ENCODE data around the gene JUNB.
A peak's percentile ranks its signal among the peaks of the same experiment; 100 is the strongest.

Gene JUNB

DNA sequence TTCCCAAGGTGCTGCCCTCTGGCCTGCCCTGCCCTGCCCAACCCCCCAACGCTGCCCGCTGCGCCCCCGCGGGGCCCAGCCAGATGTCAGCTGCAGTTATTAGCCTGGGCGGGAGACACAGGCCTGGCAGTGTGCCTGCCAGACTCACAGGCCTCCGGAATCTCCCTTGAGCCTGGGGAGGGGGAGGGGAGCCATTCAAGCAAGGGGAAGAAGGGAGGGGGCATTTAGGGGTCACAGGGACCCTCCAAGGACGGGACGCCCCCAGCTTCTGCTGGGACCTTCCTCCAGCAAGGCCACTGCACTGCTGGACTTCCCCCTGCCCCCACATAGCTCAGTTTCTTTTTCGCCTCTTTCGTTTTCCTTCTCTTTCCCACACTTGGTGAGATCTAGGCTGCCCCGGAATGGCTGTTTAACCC, 2.6 kb upstream of the JUNB start:
- peak; percentile 58 for DNase-seq
- peaks cover 35% of the 10 kb centered on the region for H3K4me1 Mint-ChIP-seq
- H3K27me3 Mint-ChIP-seq (ENCODE audit: low read depth, poor library complexity), result peaks cover 4% of the 10 kb centered on the region
- no peaks in the 10 kb centered on the region for H3K9me3 Mint-ChIP-seq
- H3K4me3 Mint-ChIP-seq, result peak overlapping the region; percentile 81
- H3K27ac Mint-ChIP-seq, result peak overlapping the region; percentile 97
- TF ChIP-seq, protein P1, sequence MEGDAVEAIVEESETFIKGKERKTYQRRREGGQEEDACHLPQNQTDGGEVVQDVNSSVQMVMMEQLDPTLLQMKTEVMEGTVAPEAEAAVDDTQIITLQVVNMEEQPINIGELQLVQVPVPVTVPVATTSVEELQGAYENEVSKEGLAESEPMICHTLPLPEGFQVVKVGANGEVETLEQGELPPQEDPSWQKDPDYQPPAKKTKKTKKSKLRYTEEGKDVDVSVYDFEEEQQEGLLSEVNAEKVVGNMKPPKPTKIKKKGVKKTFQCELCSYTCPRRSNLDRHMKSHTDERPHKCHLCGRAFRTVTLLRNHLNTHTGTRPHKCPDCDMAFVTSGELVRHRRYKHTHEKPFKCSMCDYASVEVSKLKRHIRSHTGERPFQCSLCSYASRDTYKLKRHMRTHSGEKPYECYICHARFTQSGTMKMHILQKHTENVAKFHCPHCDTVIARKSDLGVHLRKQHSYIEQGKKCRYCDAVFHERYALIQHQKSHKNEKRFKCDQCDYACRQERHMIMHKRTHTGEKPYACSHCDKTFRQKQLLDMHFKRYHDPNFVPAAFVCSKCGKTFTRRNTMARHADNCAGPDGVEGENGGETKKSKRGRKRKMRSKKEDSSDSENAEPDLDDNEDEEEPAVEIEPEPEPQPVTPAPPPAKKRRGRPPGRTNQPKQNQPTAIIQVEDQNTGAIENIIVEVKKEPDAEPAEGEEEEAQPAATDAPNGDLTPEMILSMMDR (IDR thresholded peaks at IDR 0.05), result no peak
- H3K36me3 Mint-ChIP-seq (ENCODE audit: low read depth), result no peaks in the 10 kb centered on the region

DNA sequence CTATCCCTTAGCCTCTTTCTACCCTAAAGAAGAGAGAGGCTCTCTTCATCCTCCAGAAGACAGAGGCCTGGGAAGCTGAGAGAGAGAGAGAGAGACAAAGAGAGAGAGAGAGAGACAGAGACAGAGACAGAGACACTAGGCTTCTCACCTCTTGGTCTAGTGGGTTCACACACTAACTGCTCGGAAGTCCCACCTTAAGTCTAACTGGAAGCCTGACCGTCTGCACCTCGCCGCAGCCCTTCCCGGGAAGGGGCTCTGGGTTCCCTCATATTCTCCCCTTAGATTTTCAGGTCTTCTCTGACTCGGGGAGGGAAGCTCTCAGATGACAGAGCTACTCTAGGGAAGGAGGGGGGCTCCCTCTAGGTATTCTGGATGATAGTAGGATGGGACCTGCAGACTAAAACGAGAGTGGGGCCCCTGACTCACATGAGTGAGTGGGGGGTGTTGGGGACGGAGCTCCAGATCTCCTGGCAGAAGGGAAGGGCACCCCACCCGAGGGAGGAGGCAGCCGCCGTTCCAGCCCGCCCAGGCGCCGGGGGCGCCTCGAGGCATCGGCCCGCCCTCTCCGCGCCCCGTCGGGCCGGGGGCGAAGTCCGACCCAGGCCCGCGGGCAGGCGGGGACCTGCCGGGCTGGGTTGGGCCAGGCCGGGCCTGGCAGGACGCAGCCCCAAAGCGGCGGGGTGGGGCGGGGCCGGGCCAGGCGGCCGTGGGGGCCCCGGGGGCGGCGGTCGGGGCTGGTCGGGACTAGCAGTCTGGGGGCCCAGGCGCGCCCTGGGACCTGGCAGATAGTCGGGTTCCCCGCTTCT, 2.0 kb upstream of the JUNB start:
- Mint-ChIP-seq H3K4me3 (peak overlapping the region; percentile 81), H3K36me3 (ENCODE audit: low read depth) (no peaks in the 10 kb centered on the region), H3K4me1 (peaks cover 39% of the 10 kb centered on the region), H3K27me3 (ENCODE audit: low read depth, poor library complexity) (peaks cover 4% of the 10 kb centered on the region), H3K27ac (peak overlapping the region; percentile 97), H3K9me3 (no peaks in the 10 kb centered on the region)
- TF ChIP-seq, protein P1 (IDR thresholded peaks at IDR 0.05), result no peak
- no peak for DNase-seq

DNA sequence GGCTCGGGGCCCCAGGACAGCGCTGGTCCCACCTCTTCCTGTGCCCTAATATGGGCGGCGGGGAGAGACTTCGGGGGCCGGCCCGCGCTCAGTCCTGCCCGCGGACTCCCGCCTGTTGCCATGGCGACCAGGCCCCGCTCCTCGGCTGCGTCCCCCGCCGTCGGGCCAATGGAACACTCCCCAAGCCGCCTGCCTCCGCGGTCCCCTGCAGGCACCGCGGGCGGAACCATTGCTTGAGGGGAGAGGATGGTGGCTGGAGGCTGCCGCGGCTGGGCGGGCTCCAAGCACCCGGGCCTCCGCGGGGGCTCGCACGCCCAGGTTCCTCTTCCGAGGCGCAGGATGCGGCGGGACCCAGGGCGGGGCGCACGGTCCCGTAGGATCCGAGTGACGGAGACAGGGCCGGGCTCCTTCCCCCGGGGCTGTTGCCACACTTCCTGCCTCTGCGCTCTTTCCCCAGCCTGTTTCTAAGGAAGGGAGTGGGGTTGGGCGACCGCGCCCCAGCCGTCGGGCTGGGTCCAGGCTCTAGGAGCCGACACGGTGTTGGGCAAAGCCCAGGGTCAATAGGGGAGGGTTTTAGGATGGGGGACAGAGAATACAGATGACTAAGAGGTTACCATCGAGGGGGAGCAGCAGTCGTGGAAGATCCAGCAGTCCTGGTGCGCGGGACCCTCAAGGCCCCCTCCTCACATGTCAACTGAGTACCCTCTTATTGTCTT, 1.2 kb upstream of the JUNB start:
- H3K9me3 Mint-ChIP-seq, result no peaks in the 10 kb centered on the region
- H3K4me1 Mint-ChIP-seq, result peaks cover 43% of the 10 kb centered on the region
- H3K27me3 Mint-ChIP-seq (ENCODE audit: low read depth, poor library complexity), result peaks cover 4% of the 10 kb centered on the region
- no peak overlapping the region for H3K27ac Mint-ChIP-seq
- peak overlapping the region; percentile 87 for H3K4me3 Mint-ChIP-seq
- TF ChIP-seq, protein P1 (IDR thresholded peaks at IDR 0.05), result no peak
- peak; percentile 97 for DNase-seq
- no peaks in the 10 kb centered on the region for H3K36me3 Mint-ChIP-seq (ENCODE audit: low read depth)

DNA sequence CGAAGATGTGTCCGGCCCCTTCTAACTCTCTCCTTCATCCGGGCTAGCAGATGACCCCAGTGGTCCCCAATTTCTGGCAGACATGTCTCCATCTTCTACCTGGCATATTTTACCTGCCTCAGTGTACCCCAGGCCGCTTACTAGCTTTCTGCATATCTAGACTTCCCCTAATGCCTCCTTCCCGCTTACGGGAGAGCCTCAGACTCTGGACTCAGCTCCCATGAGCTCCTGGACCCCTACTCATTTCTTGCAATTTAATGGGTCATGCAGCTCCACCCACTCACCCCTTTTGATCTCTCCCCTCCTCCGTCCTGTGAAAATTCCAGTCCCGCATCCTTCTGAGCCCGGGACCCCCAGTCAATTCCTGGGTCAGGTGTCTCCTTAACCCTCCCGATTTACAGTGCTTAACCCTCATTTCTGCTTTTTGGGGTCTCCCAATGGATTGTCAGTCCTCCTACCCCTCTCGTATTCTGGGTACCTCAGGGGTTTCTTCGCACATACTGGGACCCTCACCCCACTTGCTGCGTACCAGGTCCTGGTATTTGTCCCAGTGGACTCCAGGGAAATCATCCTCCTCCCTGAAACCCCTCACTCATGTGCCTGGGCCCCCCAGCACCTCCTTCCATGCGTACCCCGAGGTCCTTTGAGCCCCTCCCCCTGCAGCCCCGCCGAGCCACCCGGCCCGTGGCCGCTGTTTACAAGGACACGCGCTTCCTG, 500 bp upstream of the JUNB start:
- H3K27ac Mint-ChIP-seq, result peak overlapping the region; percentile 9
- no peaks in the 10 kb centered on the region for H3K9me3 Mint-ChIP-seq
- H3K36me3 Mint-ChIP-seq (ENCODE audit: low read depth), result no peaks in the 10 kb centered on the region
- no peak for DNase-seq
- peak overlapping the region; percentile 87 for H3K4me3 Mint-ChIP-seq
- peaks cover 46% of the 10 kb centered on the region for H3K4me1 Mint-ChIP-seq
- H3K27me3 Mint-ChIP-seq (ENCODE audit: low read depth, poor library complexity), result peaks cover 4% of the 10 kb centered on the region
- TF ChIP-seq, protein P1 (IDR thresholded peaks at IDR 0.05), result no peak

DNA sequence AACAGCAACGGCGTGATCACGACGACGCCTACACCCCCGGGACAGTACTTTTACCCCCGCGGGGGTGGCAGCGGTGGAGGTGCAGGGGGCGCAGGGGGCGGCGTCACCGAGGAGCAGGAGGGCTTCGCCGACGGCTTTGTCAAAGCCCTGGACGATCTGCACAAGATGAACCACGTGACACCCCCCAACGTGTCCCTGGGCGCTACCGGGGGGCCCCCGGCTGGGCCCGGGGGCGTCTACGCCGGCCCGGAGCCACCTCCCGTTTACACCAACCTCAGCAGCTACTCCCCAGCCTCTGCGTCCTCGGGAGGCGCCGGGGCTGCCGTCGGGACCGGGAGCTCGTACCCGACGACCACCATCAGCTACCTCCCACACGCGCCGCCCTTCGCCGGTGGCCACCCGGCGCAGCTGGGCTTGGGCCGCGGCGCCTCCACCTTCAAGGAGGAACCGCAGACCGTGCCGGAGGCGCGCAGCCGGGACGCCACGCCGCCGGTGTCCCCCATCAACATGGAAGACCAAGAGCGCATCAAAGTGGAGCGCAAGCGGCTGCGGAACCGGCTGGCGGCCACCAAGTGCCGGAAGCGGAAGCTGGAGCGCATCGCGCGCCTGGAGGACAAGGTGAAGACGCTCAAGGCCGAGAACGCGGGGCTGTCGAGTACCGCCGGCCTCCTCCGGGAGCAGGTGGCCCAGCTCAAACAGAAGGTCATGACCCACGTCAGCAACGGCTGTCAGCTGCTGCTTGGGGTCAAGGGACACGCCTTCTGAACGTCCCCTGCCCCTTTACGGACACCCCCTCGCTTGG, 966 bp downstream of the JUNB start:
- H3K27me3 Mint-ChIP-seq (ENCODE audit: low read depth, poor library complexity), result peaks cover 4% of the 10 kb centered on the region
- H3K36me3 Mint-ChIP-seq (ENCODE audit: low read depth), result peaks cover 10% of the 10 kb centered on the region
- H3K4me1 Mint-ChIP-seq, result peaks cover 56% of the 10 kb centered on the region

More for the DNA sequence above, 966 bp downstream of the JUNB start:
- Mint-ChIP-seq H3K27ac (peak overlapping the region; percentile 99), H3K9me3 (no peaks in the 10 kb centered on the region), H3K4me3 (peak overlapping the region; percentile 87)
- TF ChIP-seq, protein P1 (IDR thresholded peaks at IDR 0.05), result no peak
- peak; percentile 71 for DNase-seq
